Retinal pigment epithelial cell (primary cell): ENCODE measurements around the gene RBMS3.

ENCODE experiments used
- DNase-seq: peaks from one replicate; pipeline ENCODE4 v3.0.0-alpha.2; 2010; ENCODE audit warnings: low read depth
- H3K4me3 ChIP-seq: 2 replicates; pipeline ENCODE4 v1.5.1; 2011; ENCODE audit warnings: mild to moderate bottlenecking, low read length, control low read depth, moderate library complexity
- TF ChIP-seq, protein P1 (sequence below): conservative IDR thresholded peaks from 2 replicates; pipeline ENCODE4 v1.5.1; 2011; ENCODE audit warnings: low read depth, low read length, control low read depth, inconsistent platforms

The RBMS3 gene

DNA sequence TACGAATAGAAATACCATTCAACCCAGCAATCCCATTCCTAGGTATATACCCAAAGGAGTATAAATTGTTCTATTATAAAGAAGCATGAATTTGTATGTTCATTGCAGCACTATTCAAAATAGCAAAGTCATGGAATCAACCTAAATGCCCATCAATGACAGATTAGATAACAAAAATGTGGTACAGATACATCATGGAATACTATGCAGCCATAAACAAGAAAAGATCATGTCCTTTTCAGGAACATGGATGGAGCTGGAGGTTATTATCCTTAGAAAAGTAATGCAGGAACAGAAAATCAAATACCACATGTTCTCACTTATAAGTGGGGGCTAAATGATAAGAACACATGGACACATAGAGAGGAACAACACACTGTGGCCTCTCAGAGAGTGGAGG, 571.9 kb downstream of the RBMS3 start:
- TF ChIP-seq, protein P1, sequence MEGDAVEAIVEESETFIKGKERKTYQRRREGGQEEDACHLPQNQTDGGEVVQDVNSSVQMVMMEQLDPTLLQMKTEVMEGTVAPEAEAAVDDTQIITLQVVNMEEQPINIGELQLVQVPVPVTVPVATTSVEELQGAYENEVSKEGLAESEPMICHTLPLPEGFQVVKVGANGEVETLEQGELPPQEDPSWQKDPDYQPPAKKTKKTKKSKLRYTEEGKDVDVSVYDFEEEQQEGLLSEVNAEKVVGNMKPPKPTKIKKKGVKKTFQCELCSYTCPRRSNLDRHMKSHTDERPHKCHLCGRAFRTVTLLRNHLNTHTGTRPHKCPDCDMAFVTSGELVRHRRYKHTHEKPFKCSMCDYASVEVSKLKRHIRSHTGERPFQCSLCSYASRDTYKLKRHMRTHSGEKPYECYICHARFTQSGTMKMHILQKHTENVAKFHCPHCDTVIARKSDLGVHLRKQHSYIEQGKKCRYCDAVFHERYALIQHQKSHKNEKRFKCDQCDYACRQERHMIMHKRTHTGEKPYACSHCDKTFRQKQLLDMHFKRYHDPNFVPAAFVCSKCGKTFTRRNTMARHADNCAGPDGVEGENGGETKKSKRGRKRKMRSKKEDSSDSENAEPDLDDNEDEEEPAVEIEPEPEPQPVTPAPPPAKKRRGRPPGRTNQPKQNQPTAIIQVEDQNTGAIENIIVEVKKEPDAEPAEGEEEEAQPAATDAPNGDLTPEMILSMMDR = no peak

DNA sequence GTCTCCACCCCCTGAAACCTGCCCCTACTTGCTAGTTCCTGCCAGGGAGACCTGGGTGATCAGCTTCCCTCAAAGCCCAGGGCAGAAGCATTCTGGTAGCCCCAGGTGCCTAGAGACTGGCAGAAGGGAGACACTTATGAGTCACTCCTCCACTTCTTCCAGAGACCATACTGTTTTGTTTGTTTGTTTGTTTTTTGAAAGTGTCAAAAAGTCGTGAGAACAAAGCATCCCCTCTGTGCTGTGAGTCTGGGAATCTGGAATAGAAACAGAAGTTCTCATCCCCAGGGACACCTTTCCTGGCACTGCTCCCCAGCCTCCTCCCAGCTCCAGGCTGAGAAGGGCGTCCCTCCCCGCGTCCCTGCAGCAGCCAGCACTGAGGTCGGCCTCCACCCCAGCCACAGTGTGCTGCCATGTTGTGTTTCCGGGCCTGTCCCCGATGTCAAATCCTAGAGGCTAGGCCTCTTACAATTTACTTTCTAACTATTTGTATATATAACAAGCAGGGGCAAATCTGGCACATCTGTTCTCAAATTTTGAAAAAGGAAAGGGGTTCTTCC, 573.0 kb downstream of the RBMS3 start:
- no peak for DNase-seq
- TF ChIP-seq, protein P1 = no peak

More for the DNA sequence above, 571.9 kb downstream of the RBMS3 start:
- H3K4me3 ChIP-seq = no peak overlapping the region
- no peak for DNase-seq

DNA sequence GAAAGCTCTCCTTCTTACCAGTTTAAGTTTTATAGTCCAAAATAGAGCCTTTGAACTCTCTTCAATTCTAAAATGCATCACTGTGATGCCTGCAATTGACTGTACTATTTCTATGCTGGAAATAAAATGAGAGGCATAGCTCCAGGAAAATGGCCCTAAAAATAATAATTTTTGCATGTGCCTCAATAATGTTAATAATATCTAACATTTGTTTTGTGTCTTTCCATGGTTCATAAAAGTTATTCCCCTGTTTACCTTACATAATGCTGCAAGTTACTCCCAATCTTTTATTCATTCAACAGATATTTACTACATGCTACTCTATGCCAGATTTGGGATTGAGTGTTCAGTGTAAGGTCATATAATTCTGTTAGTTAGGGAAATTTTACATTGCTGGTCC, 574.0 kb downstream of the RBMS3 start:
- TF ChIP-seq, protein P1 = no peak
- H3K4me3 ChIP-seq = no peak overlapping the region
- DNase-seq = no peak

More for the DNA sequence above, 573.0 kb downstream of the RBMS3 start:
- H3K4me3 ChIP-seq = no peak overlapping the region

DNA sequence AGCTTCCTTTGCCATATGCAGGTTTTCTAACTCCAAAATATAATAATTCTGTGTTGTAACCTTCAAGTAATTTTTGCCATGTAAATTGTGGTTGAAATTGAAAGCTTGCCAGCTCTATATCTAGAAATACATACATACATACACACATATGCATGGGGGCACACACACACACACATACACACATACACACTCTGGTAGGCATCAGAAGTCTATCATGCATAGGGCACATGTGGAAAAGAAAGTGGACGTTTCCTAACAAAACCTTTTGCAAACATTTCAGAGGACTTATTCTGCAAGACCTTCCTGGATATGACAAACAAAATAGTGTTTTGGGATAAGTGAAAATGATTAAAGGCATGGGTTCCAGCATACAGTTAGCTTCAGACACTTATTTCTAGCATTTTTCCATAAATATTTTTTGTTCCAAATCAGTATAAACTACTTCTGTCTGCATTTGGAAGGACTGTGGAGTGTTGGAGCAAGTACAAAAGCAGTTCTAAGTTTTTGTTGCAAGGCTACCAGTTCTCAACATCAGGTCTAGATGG, 578.9 kb downstream of the RBMS3 start:
- DNase-seq = no peak
- H3K4me3 ChIP-seq = no peak overlapping the region
- TF ChIP-seq, protein P1 = no peak

DNA sequence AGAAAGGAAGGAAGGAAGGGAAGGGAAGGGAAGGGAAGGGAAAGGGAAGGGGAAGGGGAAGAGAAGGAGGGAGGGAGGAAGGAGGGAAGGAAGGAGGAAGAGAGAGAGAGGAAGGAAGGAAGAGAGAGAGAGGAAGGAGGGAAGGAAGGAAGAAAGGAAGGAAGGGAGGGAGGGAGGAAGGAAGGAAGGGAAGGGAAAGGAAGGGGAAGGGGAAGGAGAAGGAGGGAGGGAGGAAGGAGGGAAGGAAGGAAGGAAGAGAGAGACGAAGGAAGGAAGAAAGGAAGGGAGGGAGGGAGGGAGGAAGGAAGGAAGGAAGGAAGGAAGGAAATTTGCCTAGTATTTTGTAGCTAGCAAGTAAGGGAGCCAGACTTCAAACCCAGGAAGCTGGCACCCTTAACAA, 583.9 kb downstream of the RBMS3 start:
- no peak overlapping the region for H3K4me3 ChIP-seq
- no peak for DNase-seq
- TF ChIP-seq, protein P1 = no peak

DNA sequence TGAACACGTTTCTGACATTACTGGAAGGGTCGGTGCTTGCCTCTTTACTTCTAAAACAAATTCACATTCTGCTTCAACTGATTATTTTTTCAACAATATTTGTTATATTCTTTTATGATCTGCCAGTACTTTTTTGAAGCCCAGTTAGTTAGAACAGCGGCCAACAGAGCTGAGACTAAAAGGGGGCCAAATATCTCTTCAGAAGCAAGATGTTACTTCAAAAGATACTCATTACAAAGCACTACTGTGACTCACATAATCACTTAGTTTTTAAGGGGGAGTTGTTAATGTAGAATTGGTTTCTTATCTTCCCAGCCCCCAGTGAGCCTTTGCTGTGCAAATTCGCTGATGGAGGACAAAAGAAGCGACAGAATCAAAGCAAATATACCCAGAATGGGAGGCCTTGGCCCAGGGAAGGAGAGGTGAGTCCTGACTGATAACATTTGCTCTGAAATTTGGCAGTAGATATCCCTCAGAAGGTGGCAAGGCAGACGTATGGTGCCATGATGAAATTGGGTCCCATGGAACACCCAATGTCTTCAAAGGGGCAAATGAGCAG, 587.8 kb downstream of the RBMS3 start:
- no peak overlapping the region for H3K4me3 ChIP-seq
- DNase-seq = no peak
- TF ChIP-seq, protein P1 = no peak

DNA sequence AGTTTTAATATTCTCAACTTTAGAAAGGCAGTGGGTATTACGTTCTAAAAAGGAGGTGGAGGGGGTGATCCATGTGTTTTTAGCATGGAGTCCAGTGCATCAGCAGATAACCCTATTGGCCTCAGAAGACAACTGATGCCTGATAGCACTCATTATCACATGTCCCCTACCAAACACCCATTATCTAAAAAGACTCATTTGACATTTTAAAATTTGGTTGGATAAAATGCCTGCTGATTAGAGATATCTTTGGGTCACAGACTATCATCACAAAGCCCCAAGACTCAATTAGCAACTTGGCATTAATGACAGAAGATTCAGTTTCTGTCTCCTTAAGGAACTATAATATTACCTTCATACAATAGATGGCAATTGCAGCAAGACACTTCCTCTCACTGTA, 589.3 kb downstream of the RBMS3 start:
- TF ChIP-seq, protein P1 = no peak
- H3K4me3 ChIP-seq = no peak overlapping the region
- no peak for DNase-seq
